KG1 (cell line): ENCODE data around the gene SLC13A5.
"Not testable (repeated sequence)": the region's sequence is repeated elsewhere in the genome, so short reads cannot be mapped to it uniquely, and the experiment has no call there.

Experiments used
- DNase-seq: peaks from one replicate; lab custom pipeline; 2025; lab: John Stamatoyannopoulos, UW

Gene SLC13A5

DNA sequence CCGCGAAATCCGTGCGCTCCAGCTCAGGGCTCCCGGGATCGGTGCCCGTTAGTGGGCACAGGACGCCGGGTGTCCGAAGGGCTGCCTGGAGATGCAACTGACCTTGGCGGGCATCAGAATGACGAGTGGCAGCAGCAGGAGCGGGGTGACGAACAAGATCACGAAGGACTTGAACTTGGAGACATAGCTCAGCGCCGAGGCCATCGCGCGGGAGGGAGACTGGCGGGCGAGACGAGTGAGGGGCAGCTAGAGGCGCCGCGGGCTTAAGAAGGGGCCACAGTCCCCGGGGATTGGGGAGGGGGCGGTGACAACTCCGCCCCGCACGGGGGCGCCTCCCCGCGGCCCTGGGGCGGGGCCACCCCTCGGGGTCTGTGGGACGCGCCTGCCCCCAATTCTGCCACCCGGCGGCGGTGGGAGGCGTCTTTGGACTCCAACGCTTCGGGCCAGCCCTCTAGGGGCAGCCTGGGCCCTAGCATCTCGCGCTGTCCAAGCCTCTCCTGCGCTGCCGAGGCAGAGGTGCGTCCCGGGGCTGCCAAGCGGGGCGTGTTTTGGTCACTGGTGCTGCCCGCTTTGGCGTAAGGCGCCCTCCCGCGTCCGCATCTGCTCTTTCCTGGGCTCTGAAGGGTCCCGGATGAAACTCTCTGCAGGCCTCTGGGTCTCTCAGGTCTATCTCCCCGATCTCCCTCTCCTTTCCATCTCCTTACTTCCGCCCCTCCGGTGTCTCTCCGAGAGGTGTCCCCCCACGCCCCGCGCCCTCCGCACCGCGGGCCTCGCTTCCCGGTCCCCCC, at the start of gene SLC13A5:
Gene SLC13A5, minus strand, starts transcription at position 240 of the 788 bp plus-strand sequence. Its CDS starts 36 bp downstream, at position 204.
- no peak for DNase-seq

DNA sequence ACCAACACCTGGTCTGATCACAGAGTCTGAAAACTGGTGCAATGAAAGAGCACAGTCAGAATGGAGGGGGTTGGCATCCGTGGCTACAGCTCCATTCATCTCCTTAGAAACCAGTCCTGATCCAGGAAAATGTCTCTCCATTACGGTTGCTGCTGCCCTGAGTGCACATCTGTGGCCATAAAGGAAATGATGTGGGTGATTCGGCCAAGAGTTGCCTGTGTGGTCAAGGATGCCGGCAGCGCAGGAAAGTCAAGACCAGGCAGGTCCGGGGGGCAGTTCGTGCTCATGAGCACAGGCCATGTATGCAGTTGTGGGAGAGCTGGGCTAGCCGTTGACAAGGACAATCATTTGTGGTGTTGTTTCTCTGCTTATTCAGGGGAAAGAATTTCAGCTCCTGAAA, 48.6 kb upstream of the SLC13A5 start:
- DNase-seq = no peak

- no peak for DNase-seq
Observed at GRCh38 chr17:6757747-6758146, 44.6 kb upstream of the SLC13A5 start.

GRCh38 chr17:6756425-6757031, 43.4 kb upstream of the SLC13A5 start:
- DNase-seq = no peak

GRCh38 chr17:6755731-6756184, 42.6 kb upstream of the SLC13A5 start, which contains the start of gene XAF1:
Gene XAF1, plus strand, starts transcription at chr17:6756046. Its CDS starts 33 bp downstream, at chr17:6756079.
- DNase-seq = no peak

DNA sequence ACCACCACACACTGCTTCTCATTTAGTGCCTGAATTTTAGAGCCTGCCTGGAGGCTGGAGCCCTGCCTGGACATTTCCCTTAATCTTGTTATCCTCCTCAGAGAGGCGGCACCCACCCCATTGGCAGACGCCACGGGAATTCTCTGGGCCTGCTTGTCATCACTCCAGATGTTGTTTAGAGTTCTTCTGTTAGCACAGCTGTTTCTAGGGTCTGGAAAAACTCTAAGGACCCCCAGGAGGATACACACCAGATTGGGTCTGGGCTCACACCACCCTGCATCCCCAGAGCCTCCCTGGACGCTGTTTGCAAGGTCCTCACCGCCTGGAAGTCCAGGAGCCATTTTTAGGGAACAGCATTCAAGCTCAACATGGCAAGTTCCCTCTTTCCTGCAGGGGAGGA, 42.1 kb upstream of the SLC13A5 start:
- no peak for DNase-seq

DNA sequence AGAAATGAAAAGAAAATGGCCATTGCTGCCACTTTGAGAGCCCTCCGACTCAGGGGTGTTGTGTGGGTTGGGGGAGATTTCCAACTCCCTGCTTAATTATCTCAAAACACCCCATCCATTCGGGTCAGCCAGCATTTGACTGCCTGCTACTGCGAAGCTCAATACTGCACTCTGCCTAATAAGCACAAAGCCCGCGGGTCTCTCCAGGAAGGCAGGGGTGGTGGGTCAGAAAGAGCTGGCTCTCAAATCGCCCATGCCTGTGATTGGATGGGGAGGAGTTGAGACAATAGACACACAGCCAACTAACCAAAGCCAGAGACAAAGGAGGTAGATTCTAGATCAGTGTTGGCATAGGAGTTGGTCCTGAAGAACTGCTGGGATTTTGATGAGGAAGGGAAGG, 40.4 kb upstream of the SLC13A5 start:
- no peak for DNase-seq

- peak; percentile 14 for DNase-seq
Observed at GRCh38 chr17:6753006-6753445, 39.9 kb upstream of the SLC13A5 start.

DNA sequence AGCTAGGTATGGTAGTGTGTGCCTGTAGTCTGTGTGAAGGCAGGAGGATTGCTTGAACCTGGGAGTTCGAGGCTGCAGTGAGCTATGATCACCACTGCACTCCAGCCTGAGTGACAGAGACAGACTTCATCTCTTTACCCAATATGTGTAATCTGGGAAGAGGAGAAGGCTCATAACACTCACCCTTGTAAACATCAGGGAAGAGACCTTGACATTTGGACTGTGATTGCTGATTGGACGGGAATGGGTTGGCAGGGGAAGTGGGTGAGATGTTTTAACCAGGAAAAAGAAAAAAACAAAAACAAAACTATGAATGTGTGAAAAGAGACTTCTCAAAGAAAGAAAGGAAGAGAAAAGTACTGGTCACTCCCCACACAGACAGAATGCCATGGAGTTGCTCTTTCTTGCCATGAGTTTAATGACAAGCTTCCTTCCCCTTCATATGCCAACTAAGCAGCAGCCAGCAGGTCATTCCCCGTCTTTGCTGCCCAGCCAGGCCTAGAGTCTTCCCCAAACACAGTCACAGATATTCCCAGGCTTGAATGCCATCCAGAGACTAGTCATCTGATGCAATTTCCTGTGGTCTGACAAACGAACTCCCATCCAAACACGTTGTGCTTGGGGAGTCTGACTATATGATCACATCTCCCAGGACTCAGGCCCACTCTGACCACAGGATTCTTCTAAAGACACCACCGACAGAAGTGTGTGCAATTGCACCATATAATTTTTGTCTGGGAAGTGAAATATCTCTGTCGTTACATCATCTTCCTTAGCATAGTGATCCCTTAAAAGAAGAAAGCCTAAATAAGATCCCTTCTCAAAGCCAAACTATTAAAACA, 39.1 kb upstream of the SLC13A5 start:
- no peak for DNase-seq

DNA sequence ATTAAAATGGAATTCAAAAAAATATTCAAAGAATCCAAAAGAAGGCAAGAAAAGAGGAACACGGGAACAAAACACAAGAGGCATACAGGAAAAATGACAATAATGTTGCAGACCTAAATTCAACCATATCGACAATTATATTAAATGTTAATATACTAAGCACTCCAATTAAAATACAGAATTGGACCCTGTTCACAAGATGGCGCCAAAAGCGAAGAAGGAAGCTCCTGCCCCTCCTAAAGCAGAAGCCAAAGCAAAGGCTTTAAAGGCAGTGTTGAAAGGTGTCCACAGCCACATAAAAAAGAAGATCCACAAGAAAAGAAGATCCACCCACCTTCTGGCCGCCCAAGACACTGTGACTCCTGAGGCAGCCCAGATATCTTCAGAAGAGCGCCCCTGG, 36.4 kb upstream of the SLC13A5 start:
- DNase-seq = no peak

GRCh38 chr17:6748617-6749016, 35.4 kb upstream of the SLC13A5 start:
- no peak for DNase-seq

DNA sequence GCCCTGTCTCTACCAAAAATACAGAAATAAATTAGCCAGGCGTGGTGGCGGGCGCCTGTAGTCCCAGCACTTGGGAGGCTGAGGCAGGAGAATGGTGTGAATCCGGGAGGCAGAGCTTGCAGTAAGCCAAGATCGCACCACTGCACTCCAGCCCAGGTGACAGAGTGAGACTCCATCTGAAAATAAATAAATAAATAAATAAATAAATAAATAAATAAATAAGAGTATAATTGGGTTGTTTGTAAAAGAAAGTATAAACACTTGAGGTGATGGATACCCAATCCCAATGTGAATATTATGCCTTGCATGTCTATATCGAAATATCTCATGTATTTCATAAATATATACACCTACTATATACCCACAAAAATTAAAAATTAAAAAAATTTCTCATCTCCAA, 33.5 kb upstream of the SLC13A5 start:
- DNase-seq = not testable (repeated sequence)

DNA sequence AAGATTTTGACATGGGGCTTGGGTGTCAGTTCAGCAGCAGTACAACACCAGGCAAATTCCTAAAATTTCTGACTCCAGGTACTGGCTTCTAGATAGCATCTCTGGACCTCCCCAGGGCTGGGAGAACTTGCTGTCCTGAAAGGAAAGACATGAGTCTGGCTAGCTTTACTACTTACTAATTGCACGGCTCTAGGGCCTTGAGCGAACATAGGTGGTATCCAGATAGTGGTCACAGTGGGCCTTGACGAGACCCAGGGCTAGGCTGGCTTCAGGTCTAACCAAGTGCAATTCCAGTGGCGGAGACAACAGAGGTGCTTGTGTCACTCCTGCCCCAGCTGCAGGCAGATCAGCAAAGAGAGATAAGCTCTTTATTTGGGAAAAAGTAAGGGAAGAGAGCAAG, 16.4 kb upstream of the SLC13A5 start:
- no peak for DNase-seq

DNA sequence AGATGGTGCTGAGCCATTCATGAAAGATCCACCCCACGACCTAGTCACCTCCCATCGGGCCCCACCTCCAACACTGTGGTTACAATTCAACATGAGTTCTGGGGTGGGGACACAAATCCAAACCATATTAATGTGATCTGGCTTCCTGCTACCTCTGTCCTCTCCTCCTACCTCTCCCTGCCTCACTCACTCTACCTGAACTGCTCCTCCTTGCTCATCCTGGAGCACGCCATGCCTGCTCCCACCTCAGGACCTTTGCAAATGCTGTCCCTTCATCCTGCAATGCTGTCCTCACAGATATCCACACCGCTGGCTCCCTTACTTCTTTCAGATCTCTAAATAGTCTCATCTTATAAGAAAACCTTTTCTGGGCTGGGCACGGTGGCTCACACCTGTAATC, 10.8 kb upstream of the SLC13A5 start:
- DNase-seq = no peak

DNA sequence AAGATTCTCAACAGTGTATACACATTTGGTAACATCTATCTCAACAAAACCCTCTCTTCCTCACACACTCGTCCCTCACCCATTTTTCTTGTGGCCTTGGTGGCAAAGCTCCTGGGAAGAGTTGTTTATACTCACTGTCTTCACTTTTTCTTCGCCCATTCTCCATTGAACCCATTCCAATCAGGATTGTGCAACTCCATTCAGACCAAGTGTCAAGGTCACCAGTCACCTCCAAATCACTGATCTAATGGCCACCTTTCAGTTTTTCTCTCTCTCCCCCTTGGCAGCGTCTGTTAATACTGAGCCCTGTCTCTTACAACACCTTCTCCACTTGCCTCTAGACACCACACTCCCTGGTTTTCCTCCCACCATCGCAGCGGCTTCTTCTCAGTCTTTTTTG, 8.6 kb upstream of the SLC13A5 start:
- no peak for DNase-seq

DNA sequence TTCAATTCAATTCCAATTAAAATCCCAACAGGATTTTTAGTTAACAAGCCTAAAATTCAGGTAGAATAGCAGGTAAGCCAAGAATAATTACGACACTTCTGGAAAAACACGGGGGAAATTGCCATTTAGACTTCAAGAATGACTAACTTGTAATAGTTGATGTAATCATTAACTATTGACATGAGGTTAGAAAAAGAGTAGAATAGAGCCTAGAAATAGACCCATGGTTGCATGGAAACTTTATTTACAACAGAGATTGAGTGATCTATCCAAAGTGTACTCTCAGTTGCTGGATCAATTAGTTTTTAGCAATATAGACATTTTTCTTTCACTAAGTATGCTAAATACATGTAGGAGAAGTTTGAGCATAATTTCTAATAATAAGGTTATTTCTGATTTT, 3.6 kb upstream of the SLC13A5 start:
- no peak for DNase-seq

- DNase-seq = no peak
Observed at GRCh38 chr17:6714315-6714874, 1.2 kb upstream of the SLC13A5 start.

GRCh38 chr17:6713918-6714271, 726 bp upstream of the SLC13A5 start:
- no peak for DNase-seq

GRCh38 chr17:6712854-6713129, 377 bp downstream of the SLC13A5 start:
- no peak for DNase-seq

GRCh38 chr17:6712058-6712853, 913 bp downstream of the SLC13A5 start:
- no peak for DNase-seq

DNA sequence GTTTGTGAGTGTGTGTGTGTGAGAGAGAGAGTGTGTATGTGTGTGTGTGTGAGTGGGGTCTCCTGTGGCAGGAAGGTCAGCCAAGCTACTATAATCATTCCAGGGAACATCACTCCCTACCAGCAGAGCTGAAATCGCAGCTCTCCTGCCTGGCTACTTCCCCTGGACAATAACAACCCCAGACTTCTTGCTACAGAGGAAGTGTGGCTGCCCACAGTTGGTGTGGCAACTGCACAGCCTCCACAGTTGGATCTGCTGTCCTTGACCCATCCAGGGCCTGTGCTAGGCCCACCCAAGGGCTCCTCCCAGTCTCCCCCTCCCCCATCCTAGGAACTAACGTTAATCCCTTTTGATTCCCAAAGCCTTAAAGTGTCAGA, 1.5 kb downstream of the SLC13A5 start:
- DNase-seq = no peak
